GM19395 (cell line): ENCODE data around the gene PDZK1.
"Not testable (repeated sequence)": the region's sequence is repeated elsewhere in the genome, so short reads cannot be mapped to it uniquely, and the experiment has no call there.

ENCODE experiments used
- ATAC-seq: cut with Tn5 transposase; IDR thresholded peaks from one replicate; pipeline ENCODE4 v1.9.1; 2021; ENCODE audit warnings: mild to moderate bottlenecking, moderate library complexity; ENCODE audit not compliant: unreplicated experiment

Gene PDZK1

DNA sequence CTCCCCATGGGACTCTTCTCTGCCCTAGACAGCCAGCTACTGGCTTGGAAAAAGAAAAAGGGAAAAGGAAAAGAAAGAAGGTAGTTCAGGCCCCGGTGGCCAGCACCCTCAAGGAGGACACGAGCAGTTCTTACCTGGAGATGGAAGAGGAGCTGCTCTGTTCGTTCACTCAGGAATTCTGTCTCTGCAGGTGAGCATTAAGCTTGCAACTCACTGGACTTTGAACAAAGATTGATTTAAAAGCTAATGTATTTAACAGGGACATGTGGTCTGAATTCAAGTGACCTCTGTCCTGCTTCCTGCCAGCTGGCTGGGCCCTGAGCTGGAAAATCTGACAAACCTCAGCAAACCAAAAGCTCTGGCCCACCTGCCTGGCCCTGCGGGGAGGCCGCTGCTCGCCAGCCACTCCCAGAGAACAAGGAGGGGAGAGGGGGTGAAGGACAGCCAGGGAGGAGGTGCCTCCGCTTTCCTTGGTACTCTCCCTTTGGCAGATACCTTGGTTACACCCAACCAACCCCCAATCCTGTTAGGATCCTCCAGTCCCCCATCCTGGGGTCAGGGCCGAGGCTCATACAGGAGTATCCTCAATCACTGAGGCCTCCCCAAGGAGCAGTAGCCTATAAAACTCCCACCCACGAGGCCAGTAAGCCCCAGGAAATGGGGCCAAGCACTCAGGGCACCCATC lies at the start of gene PDZK1:
PDZK1 (minus strand) TSS at position 186 of the 685 bp plus-strand sequence. CDS start 19,347 bp downstream, outside the sequence.
- no peak for ATAC-seq

- no peak for ATAC-seq
Observed at GRCh38 chr1:145751491-145752037, 44.4 kb upstream of the PDZK1 start.

- ATAC-seq = no peak
Observed at GRCh38 chr1:145750426-145750825, 43.3 kb upstream of the PDZK1 start.

- no peak for ATAC-seq
Observed at GRCh38 chr1:145747398-145748247, 40.5 kb upstream of the PDZK1 start.

DNA sequence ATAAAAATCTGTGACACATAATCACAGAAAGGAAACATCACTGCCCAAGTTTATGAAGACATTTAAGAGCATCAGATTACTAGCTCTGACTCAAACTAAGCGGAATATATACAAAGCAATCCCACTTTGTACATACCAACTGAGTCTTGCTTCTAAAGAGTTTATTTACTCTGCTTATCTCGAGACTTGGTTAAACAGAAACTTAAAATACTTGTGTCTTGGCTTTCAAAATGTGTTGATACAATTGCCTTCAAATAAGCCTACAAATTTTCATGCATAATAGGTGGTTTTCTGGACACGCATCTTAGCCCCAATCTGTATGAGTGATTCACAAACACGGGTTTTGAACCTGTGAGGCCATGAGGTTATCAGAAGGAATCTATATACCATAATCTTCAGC lies 33.1 kb upstream of the PDZK1 start:
- no peak for ATAC-seq

DNA sequence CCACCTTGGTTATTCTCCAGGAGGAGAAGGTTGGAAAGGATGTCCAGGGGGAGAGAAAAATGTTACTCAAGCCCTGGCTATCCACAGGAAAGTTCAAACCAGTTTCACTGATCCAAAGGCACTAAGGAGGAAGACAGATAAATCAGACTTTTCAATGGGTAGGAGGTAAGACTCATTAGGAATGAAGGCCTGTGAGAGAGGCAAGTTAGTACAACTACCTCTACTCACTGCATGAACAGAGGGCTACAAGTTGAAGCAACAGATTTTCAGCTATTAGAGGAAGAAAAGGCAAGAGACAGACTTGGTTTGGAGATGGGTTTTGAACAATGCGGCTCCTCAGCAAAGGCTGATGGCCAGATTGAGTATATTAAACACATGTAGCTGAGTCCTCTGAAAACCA lies 29.0 kb upstream of the PDZK1 start:
- ATAC-seq = no peak

GRCh38 chr1:145730900-145731299 lies 23.7 kb upstream of the PDZK1 start:
- ATAC-seq = no peak

GRCh38 chr1:145730467-145730866 lies 23.3 kb upstream of the PDZK1 start:
- no peak for ATAC-seq

GRCh38 chr1:145729666-145730436 lies 22.7 kb upstream of the PDZK1 start:
- no peak for ATAC-seq

- ATAC-seq = no peak
Observed at GRCh38 chr1:145729196-145729595, 22.0 kb upstream of the PDZK1 start.

DNA sequence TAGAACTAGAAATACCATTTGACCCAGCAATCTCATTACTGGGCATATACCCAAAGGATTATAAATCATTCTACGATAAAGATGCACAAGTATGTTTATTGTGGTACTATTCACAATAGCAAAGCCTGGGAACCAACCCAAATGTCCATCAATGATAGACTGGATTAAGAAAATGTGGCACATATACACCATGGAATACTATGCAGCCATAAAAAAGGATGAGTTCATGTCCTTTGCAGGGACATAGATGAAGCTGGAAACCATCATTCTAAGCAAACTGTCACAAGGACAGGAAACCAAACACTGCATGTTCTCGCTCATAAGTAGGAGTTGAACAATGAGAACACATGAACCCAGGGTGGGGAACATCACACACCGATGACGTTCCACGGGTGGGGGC lies 19.0 kb upstream of the PDZK1 start:
- ATAC-seq = not testable (repeated sequence)

DNA sequence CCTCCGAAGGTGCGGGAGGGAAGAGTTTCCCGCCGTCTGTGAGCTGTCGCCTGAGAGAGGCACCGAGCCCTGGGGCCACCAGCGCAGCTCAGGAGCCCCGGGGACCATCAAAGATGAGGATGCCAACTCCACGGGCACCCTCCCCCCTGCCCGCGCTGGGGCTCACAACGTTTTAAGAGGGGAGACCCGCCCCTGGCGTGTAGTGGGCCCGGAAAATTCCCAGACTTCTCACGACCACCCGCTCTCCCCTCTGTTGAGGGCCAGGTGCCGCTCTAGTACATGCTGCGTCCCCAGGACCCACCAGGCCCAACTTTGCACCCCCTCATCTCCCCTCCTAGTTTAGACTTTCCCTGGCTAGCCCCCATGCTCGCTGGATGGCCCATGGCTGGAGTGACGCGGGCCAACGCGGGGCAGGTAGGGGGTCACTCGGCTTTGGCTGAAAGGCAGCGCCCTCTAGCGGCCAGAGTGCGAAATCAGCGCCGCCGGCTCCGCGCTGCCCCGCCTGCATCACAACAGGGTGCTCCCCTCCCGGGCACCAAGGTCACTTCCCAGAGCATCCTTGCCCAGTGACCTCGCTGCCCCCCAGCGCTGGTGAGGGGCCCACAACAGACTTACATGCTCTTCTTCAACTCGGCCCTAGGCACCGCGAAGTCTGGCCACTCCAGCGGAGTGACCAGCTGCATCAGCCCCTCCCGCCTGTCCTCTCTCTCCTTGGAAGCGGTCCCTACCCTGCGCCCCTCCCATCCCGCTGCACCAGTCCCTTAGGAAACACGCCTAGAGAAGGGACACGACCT lies 13.9 kb upstream of the PDZK1 start:
- peak; percentile 67 for ATAC-seq

DNA sequence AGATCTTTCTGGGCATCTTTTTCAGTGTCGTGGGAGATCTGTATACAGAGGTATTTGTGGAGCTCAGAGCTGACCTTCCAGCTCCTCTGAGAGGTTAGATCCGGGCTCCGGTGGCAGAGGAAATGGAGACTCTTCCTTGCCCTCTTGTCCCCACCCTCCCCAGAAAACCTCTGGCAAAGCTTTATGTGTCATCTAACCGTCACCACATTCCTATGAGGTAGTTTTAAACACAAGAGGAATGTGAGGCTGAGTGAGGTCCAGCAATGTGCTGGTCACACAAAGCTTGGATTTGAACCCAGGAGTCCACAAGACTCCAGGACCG lies 13.3 kb upstream of the PDZK1 start:
- no peak for ATAC-seq

DNA sequence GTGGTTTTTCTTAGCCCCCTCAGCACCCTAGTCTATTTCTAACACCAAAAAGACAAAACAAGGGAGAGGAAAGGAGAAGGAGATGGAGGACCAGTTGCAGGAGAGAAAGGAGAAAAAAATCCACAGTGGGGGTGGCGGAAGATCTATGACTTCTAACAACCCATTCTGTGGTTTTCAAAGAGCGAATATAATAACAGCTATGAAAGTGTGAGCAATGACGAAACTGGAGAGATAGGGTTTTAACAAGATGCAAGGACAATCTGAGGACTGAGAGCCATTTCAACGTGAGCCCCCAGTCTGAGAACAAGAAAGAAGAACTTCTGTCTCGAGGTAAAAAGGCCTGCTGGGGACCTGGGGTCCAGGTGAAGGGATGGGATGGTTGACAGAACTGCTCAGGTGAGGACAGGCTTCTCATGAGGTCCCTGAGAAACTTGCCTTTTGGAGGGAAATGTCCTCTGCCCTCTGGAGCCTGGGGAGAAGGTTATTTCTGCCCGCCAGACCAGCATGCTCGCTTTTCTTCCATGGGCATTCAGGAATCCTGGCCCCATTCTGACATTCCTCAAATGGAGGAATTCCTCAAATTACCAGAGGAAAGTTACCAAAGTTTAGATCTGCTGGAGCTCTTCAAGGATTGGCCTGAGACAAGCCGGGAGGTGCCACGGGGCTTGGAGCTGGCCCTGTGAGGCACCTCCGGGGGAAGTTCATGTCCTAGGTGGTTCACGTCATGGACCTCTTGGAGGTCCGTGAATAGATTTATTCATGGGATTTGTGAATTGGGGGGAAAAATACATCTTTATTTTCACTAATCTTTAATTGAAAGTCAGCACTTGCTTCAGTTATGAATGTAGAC lies 12.3 kb upstream of the PDZK1 start, which contains the start of gene CD160:
CD160 (plus strand) TSS at position 270 of the 850 bp plus-strand sequence. CDS start 8,829 bp downstream, outside the sequence.
- ATAC-seq = no peak

GRCh38 chr1:145718465-145718864 lies 11.3 kb upstream of the PDZK1 start:
- not testable (repeated sequence) for ATAC-seq

DNA sequence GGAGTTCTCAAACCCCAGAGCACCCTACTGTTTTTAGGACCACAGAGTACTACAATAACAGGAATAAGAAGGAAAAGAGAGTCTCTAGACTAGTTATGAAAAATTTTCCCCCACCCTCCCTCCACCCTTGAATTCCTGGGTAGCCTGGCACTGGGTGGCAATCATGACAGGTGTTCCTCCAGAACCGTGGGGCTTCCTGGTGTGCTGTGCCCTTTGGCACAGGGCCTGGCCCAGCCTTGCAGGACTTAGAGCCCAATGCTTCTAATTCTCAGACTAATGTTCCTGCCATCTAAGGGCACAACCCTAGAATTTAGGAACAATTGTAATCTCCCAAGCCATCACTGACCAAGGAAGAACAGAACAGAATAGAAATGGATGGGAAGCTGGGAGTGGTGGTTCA lies 10.7 kb upstream of the PDZK1 start:
- ATAC-seq = no peak

- no peak for ATAC-seq
Observed at GRCh38 chr1:145716641-145717345, 9.6 kb upstream of the PDZK1 start.

- no peak for ATAC-seq
Observed at GRCh38 chr1:145714524-145715111, 7.5 kb upstream of the PDZK1 start.
